HTR-8/SVneo (cell line): ENCODE results near the gene KCNK10.

ENCODE experiments used
- DNase-seq: peaks from one replicate; pipeline ENCODE4 v3.0.0; 2011; ENCODE audit warnings: low spot score, mixed read lengths; ENCODE audit not compliant: insufficient read length
- FAIRE-seq: peaks from 2 replicates; lab custom pipeline; 2011; peaks lifted over from hg19 to GRCh38; lab: Jason Lieb, UNC

KCNK10 gene

GRCh38 chr14:88191605-88192004, 131.5 kb downstream of the KCNK10 start:
- no peak for DNase-seq
- no peak for FAIRE-seq

GRCh38 chr14:88189417-88190191, 133.5 kb downstream of the KCNK10 start:
- peak; percentile 68 for FAIRE-seq
- peak; percentile 69 for DNase-seq

GRCh38 chr14:88188745-88189416, 134.2 kb downstream of the KCNK10 start:
- no peak for FAIRE-seq
- DNase-seq: no peak

GRCh38 chr14:88185843-88186242, 137.2 kb downstream of the KCNK10 start:
- FAIRE-seq (no peak), DNase-seq (no peak)

GRCh38 chr14:88184956-88185355, 138.1 kb downstream of the KCNK10 start:
- no peak for DNase-seq
- FAIRE-seq: no peak

- FAIRE-seq (no peak), DNase-seq (no peak)
Measured at GRCh38 chr14:88181072-88181471, 142.0 kb downstream of the KCNK10 start.

GRCh38 chr14:88179716-88180115, 143.4 kb downstream of the KCNK10 start:
- DNase-seq (no peak), FAIRE-seq (no peak)

GRCh38 chr14:88170333-88170732, 152.7 kb downstream of the KCNK10 start:
- FAIRE-seq (no peak), DNase-seq (no peak)

GRCh38 chr14:88168498-88169165, 154.4 kb downstream of the KCNK10 start:
- FAIRE-seq: no peak
- DNase-seq: no peak

GRCh38 chr14:88168025-88168424, 155.0 kb downstream of the KCNK10 start:
- FAIRE-seq (no peak), DNase-seq (no peak)

GRCh38 chr14:88166616-88167015, 156.5 kb downstream of the KCNK10 start:
- DNase-seq (no peak), FAIRE-seq (no peak)

- FAIRE-seq (no peak), DNase-seq (no peak)
Measured at GRCh38 chr14:88164906-88165534, 158.0 kb downstream of the KCNK10 start.

GRCh38 chr14:88163731-88164255, 159.3 kb downstream of the KCNK10 start:
- FAIRE-seq (no peak), DNase-seq (no peak)

- FAIRE-seq: no peak
- no peak for DNase-seq
Measured at GRCh38 chr14:88156127-88156526, 166.9 kb downstream of the KCNK10 start.

GRCh38 chr14:88154926-88155325, 168.1 kb downstream of the KCNK10 start:
- no peak for DNase-seq
- no peak for FAIRE-seq

GRCh38 chr14:88154321-88154720, 168.7 kb downstream of the KCNK10 start:
- no peak for DNase-seq
- FAIRE-seq: no peak

GRCh38 chr14:88146881-88147649, 176.0 kb downstream of the KCNK10 start:
- FAIRE-seq (no peak), DNase-seq (no peak)

- FAIRE-seq (no peak), DNase-seq (no peak)
Measured at GRCh38 chr14:88143810-88144209, 179.3 kb downstream of the KCNK10 start.

- FAIRE-seq: no peak
- DNase-seq: no peak
Measured at GRCh38 chr14:88142997-88143396, 180.1 kb downstream of the KCNK10 start.

GRCh38 chr14:88140874-88141273, 182.2 kb downstream of the KCNK10 start:
- no peak for DNase-seq

More at GRCh38 chr14:88140874-88141273, 182.2 kb downstream of the KCNK10 start:
- FAIRE-seq: no peak
